C1 segment of cervical spinal cord (tissue), 14 donors: ENCODE measurements around the gene PLEKHM3.
"Not testable (repeated sequence)": the region's sequence is repeated elsewhere in the genome, so short reads cannot be mapped to it uniquely, and the experiment has no call there.

Source experiments
- DNase-seq, 14 donors: peaks; one replicate each; lab custom pipeline; 2025; lab: John Stamatoyannopoulos, UW

Gene PLEKHM3

DNA sequence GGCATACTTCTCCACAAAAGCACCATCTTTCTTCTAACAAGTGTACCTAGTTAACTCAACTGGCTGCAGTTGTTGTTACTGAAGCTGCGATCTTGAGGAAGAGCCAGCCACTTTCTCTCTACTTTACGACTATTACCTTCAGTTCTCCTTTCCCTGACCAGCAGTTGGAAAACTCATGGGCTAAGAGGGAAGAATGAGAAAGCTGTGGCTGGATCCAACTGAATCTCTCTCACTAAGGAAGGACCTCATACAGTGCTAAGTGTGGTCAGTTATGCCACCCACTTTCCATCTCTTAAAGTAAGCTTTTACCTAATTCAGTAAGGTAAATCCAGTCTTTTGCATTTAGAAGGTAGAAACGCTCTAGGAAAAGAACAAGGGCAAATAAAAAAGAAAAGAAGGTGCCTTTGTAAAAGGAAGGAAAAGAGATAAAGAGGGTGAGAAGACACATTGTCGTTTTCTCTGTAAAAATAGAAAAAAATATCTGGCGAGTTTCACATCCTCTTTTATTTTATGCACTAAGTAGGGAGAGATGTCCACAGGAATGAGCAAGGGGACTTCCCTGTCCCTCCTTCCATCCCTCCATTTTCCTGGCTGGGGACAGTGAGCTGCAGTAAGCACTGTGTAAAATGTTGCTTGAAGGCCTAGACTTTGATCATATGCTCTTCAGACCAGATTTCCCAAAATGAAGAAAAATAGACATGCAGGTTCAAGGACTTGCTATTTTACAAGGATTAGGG is 73.4 kb downstream of the PLEKHM3 start:
- no peak for DNase-seq

- DNase-seq, result no peak
Observed at GRCh38 chr2:207950761-207951114, 74.6 kb downstream of the PLEKHM3 start.

GRCh38 chr2:207950063-207950760 is 75.1 kb downstream of the PLEKHM3 start:
- DNase-seq, result no peak

DNA sequence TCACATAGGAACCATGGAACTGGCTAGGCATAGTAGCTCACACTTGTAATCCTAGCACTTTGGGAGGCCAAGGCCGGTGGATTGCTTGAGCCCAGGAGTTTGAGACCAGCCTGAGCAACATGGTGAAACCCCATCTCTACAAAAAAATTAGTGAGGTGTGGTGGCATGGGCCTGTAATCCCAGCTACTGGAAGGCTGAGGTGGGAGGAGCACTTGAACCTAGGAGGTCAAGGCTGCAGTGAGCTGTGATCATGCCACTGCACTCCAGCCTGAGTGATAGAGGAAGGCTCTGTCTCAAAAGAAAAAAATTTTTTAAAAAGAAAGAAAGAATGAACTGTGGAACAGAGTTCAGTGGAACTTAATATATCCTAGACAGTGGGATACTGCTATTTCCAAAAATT is 76.1 kb downstream of the PLEKHM3 start:
- DNase-seq, result not testable (repeated sequence)

DNA sequence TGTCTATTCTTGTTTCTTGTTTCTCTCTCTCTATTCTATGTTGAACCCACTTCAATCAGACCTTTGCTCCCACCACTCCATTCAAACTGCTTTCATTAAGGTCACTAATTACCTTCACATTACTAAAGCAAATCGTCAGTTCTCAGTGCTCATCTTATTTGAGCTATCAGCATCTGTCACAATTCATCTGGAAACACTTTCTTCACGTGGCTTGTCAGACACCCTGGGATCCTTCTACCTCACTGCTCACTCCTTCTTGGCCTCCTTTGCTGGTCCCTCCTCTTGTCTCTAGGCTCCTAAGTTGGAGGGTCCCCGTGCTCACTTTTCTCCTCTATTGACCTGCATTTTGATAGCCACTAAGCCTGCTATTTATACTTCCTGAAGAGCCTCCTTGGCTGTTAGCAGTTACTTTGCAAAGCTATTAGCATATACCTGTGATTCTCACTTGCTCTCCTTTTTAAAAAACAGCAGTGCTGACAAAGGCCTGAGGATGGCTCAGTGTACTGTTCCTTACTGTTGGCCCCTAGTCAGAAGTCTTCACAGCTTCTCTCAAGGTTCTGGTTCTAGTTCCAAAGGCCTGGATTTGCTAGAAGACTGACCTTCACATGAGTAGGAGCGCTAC is 80.2 kb downstream of the PLEKHM3 start:
- DNase-seq, result no peak

DNA sequence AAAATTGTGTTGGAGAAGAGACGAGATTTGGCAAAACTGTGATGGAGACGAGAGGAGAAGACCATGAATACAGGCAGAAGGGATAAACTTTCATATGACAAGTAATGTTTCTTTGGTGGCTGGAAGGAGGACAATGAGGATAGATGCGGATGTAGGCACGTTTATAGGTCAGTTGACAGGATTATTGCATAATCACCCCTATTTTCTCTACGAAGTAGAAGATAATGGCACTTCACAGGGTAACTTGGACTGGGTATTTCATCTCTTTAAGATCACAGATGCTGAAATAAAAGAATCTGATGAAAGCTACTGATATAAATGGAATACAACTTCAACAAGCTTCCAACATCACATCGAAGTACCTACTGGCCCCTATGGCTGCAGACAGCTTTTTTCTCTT is 81.0 kb downstream of the PLEKHM3 start:
- DNase-seq, result no peak

- no peak for DNase-seq
Observed at GRCh38 chr2:207939342-207940108, 85.8 kb downstream of the PLEKHM3 start.

DNA sequence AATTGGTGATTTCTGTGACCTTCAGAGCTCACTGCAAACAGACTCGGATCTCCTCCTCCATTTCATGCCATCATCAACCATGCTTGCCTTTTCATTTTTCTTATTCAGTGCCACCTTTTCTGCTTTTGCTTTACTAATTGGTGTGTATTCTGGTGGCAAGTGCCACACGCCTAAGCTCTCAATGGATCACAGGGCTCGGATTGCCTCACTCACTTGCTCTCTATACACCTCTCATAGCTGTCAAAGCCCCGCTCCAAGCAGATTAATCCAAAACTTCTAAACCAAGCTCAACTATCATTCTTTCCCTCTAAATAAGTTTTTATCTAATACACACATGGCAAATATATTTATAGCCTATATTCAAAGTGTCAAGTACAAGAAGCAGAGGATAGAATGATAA is 86.4 kb downstream of the PLEKHM3 start:
- no peak for DNase-seq

- DNase-seq, result no peak
Observed at GRCh38 chr2:207938415-207938814, 86.9 kb downstream of the PLEKHM3 start.

DNA sequence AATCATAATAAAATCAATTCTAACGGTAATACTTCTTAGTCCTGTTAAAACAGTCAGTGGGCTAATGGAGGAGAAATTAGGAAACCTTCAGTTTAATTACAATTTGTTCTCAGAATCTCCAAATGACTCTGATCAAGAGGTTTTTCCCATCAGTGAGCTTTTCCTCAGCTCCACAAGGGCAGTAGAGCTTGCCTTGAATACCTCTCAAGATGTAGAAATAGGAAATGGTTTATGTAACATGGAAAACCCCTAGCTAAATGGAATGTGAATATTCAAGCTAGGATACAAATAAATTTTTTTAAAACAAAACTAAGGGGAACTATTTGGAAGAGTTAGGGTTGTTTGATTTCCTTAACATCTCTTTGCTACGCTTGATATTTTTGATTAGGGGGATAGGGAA is 87.5 kb downstream of the PLEKHM3 start:
- DNase-seq, result no peak

GRCh38 chr2:207937253-207937652 is 88.1 kb downstream of the PLEKHM3 start:
- DNase-seq, result no peak

DNA sequence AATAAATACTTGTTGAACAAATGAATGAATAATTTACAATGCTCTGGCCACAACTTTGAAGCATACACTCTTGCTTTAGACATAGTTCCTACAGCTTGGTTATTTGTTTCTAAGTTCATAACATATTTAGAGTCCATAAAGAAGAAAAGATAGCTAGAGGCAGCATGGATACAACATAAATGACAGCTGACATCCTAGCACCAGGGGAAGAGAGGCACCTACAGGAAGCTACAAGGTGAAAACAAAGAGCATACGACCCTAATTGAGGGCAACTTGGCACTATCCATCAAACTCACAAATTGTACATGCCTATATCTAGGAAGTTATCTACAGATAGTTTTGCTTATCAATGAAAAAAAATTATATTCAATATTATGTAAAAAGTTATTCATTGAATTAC is 88.9 kb downstream of the PLEKHM3 start:
- DNase-seq, result no peak

DNA sequence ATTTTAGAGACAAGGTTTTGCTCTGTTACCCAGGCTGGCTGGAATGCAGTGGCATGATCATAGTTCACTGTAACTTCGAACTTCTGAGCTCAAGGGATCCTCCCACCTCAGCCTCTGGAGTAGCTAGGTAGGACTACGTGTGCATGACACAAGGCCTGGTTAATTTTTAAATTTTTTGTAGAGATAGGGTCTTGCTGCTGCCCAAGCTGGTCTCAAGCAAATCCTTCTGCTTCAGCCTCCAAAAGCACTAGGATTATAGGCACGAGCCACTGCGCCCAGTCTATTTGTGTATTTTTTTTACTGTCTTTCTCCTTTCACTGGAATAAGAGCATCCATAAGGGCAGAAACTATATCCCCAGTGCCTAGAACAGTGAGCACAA is 89.3 kb downstream of the PLEKHM3 start:
- DNase-seq, result no peak

DNA sequence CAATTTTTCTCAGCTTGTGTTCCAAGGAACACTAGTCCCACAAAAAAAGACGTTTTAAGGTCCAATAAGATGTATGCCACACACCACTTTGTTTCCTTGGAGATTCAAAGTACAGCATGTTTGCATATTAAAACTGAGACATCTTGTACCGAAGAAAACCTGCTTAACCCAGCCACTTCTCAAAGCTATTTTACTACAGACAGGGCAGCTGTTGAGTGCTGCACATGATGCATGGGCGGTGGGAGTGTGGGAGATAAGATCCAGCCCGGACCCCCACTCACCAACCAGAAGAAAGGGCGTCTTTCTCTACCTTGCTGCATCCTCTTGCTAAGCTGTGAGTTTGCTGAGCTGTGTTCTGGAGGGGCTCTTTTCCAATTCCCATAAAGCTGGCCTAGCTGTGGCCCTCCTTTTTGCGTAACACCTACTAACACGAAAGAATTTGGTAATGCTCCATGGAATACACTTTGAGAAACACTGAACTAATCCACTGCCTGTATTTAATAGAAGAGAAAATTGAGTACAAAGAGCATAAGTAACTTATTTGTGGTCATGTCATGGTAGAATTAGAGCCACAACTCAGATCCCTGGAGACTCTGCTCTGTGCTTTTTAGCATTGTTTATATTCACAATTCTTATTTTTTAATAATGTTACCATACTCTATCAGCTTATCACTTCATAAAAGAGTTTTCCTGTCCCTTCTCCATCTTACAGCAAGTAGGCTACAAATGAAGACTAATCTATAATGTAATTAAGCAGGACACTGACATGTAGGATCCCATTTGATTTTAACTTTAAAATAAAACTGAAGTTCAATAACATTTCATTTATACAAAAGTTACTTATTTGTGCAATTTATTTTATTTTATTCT is 90.0 kb downstream of the PLEKHM3 start:
- DNase-seq, result no peak

DNA sequence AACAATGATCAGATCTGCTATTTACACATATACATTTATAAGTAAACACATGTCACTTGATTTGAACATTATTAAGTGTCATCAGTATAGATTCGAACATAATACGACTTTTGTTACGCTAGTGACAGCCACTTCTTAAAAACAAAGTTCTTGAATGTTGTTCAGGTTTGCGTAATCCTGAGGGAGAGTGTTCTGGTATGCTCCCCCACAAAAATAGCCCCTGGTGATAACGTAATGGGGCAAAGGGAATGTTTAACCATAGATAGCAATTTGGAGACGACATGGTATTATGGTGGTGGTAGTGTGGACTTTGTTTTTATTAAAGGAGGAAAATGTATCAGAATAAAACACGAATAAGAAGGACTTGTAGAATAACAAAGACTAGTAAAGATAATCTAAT is 90.6 kb downstream of the PLEKHM3 start:
- no peak for DNase-seq

DNA sequence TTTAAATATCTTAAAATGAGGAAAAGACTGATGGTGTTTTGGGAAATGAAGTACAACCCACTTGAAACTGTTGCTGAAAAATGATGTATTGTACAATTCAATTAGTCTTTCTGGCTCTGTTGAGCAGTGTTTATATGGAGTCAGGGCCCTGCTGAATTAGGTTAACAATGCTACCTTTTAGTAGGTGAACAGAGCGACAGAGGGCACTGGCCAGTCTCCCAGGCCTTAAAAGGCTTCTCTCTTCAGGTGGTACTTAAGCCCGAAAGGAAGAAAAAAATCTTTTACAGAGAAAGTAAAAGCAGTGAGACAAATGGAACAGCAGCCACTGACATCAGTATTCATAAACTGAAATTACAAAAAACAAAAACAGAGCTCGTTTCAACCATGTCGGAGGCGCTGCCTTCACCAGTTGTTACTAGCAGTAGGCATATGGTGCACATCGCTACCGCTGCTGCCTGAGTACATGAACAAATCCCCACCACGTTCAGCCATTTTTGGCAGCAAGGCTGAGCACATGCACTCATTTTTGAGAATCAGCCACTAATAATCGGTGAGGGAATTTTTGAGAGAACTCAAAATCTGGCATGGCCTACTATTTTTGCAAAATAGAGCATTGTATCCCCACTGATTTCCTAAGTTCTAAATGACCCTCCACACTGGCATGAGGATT is 91.8 kb downstream of the PLEKHM3 start:
- peak in 1 of 14 donors; percentile 45 for DNase-seq

- no peak for DNase-seq
Observed at GRCh38 chr2:207932106-207932505, 93.2 kb downstream of the PLEKHM3 start.

DNA sequence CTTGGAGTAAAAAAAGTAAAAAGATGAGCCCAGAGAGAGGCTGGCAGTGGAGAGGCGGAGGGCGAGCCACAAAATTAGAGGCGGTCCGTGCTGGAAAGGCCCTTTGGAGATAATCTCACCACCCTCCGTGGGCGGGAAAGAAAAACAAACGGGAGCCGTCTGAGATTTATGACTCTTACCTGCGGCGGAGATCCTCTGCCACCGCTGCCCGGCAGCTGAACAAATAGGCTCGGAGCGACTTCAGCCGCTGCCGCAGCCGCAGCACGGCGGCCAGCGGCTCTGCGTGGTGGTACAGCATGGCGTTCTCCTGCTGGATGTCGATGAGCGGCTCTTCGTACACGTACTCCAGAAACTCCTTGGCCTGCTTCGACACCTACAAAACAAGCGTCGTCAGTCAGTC is 94.6 kb downstream of the PLEKHM3 start:
- DNase-seq, result no peak

GRCh38 chr2:207929923-207930322 is 95.4 kb downstream of the PLEKHM3 start:
- no peak for DNase-seq

DNA sequence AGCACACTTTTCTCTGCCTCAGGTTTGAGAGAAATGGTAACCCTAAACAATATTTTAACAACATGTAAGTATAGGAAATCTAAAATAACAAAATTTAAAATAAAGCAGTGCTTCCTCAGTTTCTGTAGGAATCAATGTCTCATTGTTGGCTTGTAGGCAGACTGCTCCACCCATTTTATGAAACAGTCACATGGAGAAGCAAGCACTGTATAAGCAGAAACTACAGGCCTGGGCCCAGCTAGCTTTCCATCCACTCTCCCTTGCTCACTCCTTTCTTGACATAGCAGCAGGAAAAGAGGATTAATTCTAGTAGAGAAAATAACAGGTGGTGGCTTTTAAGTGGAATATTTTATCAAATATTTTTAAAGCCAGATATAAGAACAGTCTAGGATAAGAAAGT is 97.2 kb downstream of the PLEKHM3 start:
- DNase-seq, result peak in 2 of 14 donors; percentile 3 to 6

GRCh38 chr2:207926989-207927300 is 98.4 kb downstream of the PLEKHM3 start:
- DNase-seq, result no peak
